SK-N-DZ (cell line): ENCODE results near the gene GSN. TPM values are rescaled to one million over a fixed set of nuclear protein-coding genes. Genes with fewer than 3 reads are reported as not detected.
A peak's percentile ranks its signal among the peaks of the same experiment; 100 is the strongest.

Experiments
- DNase-seq: peaks from one replicate; pipeline ENCODE4 v3.0.0-alpha.2; 2015; ENCODE audit warnings: low spot score
- polyA plus RNA-seq, 2 experiments: library from polyadenylated mRNA; depleted of rRNA; stranded (reverse); fragments of >200 nt; gene quantifications; 2 replicates each; pipeline ENCODE4 v1.2.3, GENCODE V29; 2014

Gene GSN
- polyA plus RNA-seq (2014; cell fraction: cytosol; rRNA removed) = 0.10 and 1.2 TPM in 2 replicates
- polyA plus RNA-seq (2014; cell fraction: nucleus; rRNA removed) = 0.72 and 2.9 TPM in 2 replicates

- peak; percentile 29 for DNase-seq
Observed at GRCh38 chr9:121267689-121268597, at the start of gene GSN. GSN (plus strand) TSS chr9:121268162; CDS start chr9:121301972, 33,810 bp downstream.

GRCh38 chr9:121218357-121219027 lies 49.5 kb upstream of the GSN start:
- DNase-seq = no peak

GRCh38 chr9:121219530-121219929 lies 48.4 kb upstream of the GSN start:
- DNase-seq = no peak

GRCh38 chr9:121220996-121221663 lies 46.8 kb upstream of the GSN start:
- DNase-seq = no peak

- no peak for DNase-seq
Observed at GRCh38 chr9:121221664-121222055, 46.3 kb upstream of the GSN start.

- peak; percentile 20 for DNase-seq
Observed at GRCh38 chr9:121222524-121223171, 45.3 kb upstream of the GSN start.

GRCh38 chr9:121225240-121225639 lies 42.7 kb upstream of the GSN start:
- no peak for DNase-seq

- DNase-seq = no peak
Observed at GRCh38 chr9:121226175-121226574, 41.8 kb upstream of the GSN start.

GRCh38 chr9:121227862-121228261 lies 40.1 kb upstream of the GSN start:
- DNase-seq = no peak

- DNase-seq = no peak
Observed at GRCh38 chr9:121230256-121230655, 37.7 kb upstream of the GSN start.

- DNase-seq = no peak
Observed at GRCh38 chr9:121232251-121232650, 35.7 kb upstream of the GSN start.

- DNase-seq = no peak
Observed at GRCh38 chr9:121233906-121234831, 33.8 kb upstream of the GSN start.

GRCh38 chr9:121234832-121235161 lies 33.2 kb upstream of the GSN start:
- DNase-seq = no peak

GRCh38 chr9:121235512-121235911 lies 32.5 kb upstream of the GSN start:
- DNase-seq = no peak

- no peak for DNase-seq
Observed at GRCh38 chr9:121237916-121238315, 30.0 kb upstream of the GSN start.

GRCh38 chr9:121239071-121239470 lies 28.9 kb upstream of the GSN start:
- DNase-seq = no peak

- no peak for DNase-seq
Observed at GRCh38 chr9:121239851-121240250, 28.1 kb upstream of the GSN start.

- no peak for DNase-seq
Observed at GRCh38 chr9:121240472-121241135, 27.4 kb upstream of the GSN start.

- DNase-seq = no peak
Observed at GRCh38 chr9:121242219-121242958, 25.6 kb upstream of the GSN start.
